Measurements from ENCODE around the gene SND1.
"Not testable (repeated sequence)": the region's sequence is repeated elsewhere in the genome, so short reads cannot be mapped to it uniquely, and the experiment has no call there.

SND1 gene

DNA sequence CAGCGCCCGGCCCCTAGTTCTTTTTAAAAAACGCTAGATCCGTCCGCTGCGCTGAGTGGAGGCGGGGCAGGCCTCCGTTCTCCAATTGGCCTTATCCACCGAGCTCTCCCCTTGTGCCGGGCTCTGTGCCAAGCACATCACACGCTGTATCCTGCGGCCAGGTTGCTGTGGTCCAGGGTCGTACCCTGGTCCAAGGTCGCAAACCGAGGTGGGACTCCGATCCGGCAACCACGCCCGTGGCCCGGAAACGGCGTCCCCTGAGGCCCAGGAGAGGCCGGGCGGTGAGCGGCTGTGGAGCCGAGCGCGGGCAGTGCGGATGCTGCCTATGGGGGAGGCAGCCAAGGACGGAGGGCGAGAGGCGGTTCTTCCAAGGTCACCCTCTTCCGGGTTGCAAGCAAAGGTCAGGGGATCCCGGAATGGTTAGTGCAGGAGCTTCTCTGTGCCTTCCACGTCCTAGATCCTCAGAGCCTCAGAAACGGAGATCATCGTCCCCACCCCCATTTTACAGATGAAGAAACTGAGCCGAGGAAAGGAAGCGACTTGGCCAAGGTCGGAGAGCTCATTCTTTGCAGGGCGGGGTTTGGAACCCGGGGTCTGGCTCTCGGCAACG lies 451.6 kb downstream of the SND1 start:
- peak overlapping the region; percentile 38 for H3K4me3 ChIP-seq (ENCODE audit: low read depth, low read length)
- no peak for TF ChIP-seq CTCF (IDR thresholded peaks at IDR 0.05; ENCODE audit: low read depth, low read length)

- TF ChIP-seq CTCF (IDR thresholded peaks at IDR 0.05; ENCODE audit: low read depth, low read length) = no peak
- peak overlapping the region; percentile 38 for H3K4me3 ChIP-seq (ENCODE audit: low read depth, low read length)
Measured at GRCh38 chr7:128104108-128104742, 452.2 kb downstream of the SND1 start.

DNA sequence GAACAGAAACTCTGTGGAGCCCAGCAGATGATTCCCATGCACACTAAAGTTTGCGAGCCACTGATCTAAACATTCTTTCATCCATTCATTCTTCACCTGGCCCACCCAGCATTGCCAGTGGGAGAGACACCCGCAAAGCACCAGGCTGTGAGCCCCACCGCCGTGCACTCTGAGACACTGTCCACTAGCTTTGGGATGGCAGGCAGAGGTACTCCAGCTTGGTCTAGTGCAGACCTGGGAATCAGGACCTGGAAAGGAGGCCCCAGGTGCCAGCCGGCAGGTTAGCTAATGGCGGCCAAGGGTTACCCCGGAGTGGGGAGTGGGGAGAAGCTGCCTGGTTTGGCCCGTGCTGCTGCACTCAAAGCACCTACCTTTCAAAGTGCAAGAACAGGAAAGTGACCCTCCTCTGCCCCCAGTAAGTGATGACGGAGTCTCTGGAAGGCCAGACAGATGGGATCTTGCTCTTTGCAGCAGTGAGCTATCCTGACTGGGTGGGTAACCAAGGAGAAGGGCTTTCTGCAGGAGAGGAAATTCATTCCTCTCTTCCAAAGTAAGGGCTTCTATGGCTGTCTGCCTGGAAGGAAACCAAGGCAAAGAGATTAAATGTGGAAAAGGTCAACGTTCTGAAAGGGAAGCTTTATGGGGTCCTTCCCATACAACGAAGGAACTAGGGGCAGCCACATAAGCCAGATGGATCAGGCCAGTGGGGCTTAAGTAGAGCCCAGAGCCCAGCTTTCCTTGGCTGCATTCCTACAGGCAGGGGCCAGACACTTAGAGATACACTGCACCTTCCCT lies 453.4 kb downstream of the SND1 start:
- H3K4me3 ChIP-seq (ENCODE audit: low read depth, low read length) = no peak overlapping the region
- TF ChIP-seq CTCF (IDR thresholded peaks at IDR 0.05; ENCODE audit: low read depth, low read length) = no peak

DNA sequence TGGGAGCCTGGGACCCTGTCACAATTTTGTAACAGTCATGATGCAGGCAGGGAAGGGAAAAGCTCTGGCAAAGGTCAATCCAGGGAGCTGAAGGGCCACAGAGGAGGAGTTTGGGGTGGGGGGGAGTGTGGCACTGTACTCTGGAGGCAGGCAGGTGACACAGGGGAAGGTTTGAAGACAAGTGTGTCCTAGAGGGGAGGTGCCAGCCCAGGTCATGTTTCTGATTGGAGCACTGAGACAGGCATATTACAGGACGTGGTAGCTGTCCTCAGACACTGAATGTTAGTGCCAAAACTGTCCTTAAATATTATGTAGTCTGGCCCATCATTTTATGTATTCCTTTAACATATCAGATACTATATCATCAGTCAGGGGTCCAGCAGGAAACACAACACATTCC lies 454.8 kb downstream of the SND1 start:
- TF ChIP-seq CTCF (IDR thresholded peaks at IDR 0.05; ENCODE audit: low read depth, low read length) = no peak

DNA sequence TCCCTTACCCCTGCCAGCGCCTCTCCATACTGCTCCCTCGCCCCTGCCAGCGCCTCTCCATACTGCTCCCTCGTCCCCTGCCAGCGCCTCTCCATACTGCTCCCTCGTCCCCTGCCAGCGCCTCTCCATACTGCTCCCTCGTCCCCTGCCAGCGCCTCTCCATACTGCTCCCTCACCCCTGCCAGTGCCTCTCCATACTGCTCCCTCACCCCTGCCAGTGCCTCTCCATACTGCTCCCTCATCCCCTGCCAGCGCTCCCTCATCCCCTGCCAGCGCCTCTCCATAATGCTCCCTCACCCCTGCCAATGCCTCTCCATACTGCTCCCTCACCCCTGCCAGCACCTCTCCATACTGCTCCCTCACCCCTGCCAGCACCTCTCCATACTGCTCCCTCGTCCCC lies 455.5 kb downstream of the SND1 start:
- not testable (repeated sequence) for H3K4me3 ChIP-seq (ENCODE audit: low read depth, low read length)

More for the DNA sequence above, 454.8 kb downstream of the SND1 start:
- H3K4me3 ChIP-seq (ENCODE audit: low read depth, low read length) = no peak overlapping the region

DNA sequence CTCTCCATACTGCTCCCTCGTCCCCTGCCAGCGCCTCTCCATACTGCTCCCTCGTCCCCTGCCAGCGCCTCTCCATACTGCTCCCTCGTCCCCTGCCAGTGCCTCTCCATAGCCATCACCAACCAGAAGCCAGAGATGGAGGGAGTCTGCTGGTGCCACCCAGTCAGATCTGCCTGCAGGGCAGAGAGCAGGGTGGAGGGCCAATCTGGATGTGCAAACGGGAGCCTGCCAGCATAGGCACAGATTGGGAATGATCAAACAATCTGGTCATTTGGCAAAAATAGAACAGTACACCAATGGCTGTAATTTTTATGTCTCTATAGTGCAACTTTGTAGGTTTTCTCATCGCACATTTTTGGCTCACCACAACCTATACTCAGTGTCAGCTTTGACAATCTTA lies 456.1 kb downstream of the SND1 start:
- no peak for TF ChIP-seq CTCF (IDR thresholded peaks at IDR 0.05; ENCODE audit: low read depth, low read length)
- H3K4me3 ChIP-seq (ENCODE audit: low read depth, low read length) = no peak overlapping the region

GRCh38 chr7:128108641-128109423 lies 456.8 kb downstream of the SND1 start:
- no peak overlapping the region for H3K4me3 ChIP-seq (ENCODE audit: low read depth, low read length)
- no peak for TF ChIP-seq CTCF (IDR thresholded peaks at IDR 0.05; ENCODE audit: low read depth, low read length)

DNA sequence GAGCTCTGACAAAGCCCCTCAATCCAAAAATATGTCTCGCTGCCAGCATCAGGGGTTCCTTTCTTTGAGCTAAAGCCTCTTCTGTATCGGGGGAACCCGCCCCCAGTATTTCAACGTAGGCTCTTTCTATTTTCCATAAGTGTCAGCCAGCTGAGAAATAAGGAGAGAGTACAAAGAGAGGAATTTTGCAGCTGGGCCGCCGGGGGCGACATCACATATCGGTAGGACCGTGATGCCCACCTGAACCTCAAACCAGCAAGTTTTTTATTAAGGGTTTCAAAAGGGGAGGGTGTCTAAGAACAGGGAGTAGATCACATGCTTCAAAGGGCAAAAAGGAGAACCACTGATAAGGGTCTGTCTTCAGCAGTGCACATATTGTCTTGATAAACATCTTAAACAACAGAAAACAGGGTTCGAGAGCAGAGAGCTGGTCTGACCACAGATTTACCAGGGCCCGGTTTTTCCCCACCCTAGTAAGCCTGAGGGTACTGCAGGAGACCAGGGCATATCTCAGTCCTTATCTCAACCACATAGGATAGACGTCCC lies 457.5 kb downstream of the SND1 start:
- H3K4me3 ChIP-seq (ENCODE audit: low read depth, low read length) = not testable (repeated sequence)
